ENCODE data around the gene KCNQ1.

Gene KCNQ1

GRCh38 chr11:2864901-2865300, 420.1 kb downstream of the KCNQ1 start:
- Histone ChIP-seq H3K4me3 (ENCODE audit: insufficient read depth, low read length, poor library complexity, severe bottlenecking) (no peak overlapping the region), H4K20me1 (ENCODE audit: low read depth, low read length) (no peaks in the 10 kb centered on the region), H3F3A (ENCODE audit: insufficient read depth) (no peaks in the 10 kb centered on the region), H3K9ac (ENCODE audit: low read length) (no peak overlapping the region), H3K79me2 (ENCODE audit: insufficient read depth, low read length) (no peaks in the 10 kb centered on the region), H3K9me2 (replicated peaks; ENCODE audit: insufficient read depth, low read length) (no peaks in the 10 kb centered on the region), H3K27ac (ENCODE audit: low read depth, low read length) (no peak overlapping the region), H3K27me3 (ENCODE audit: low read length) (no peaks in the 10 kb centered on the region), H3K4me2 (ENCODE audit: low read depth, low read length, poor library complexity, severe bottlenecking) (no peak overlapping the region), H3K9me3 (ENCODE audit: insufficient read depth, low read length) (no peaks in the 10 kb centered on the region), H2AFZ (ENCODE audit: low read depth, low read length, severe bottlenecking) (no peak overlapping the region), H3K36me3 (ENCODE audit: low read length) (no peaks in the 10 kb centered on the region)
- TF ChIP-seq EZH2phosphoT487 (conservative IDR thresholded peaks at IDR 0.05; ENCODE audit: low read length) (no peak), CTCF (IDR thresholded peaks at IDR 0.05; ENCODE audit: insufficient read depth, low read length, poor library complexity, severe bottlenecking) (no peak)

- H3K27me3 ChIP-seq (ENCODE audit: low read length): no peaks in the 10 kb centered on the region
- H3F3A ChIP-seq (ENCODE audit: insufficient read depth): no peaks in the 10 kb centered on the region
- no peak overlapping the region for H3K27ac ChIP-seq (ENCODE audit: low read depth, low read length)
- no peak overlapping the region for H3K4me2 ChIP-seq (ENCODE audit: low read depth, low read length, poor library complexity, severe bottlenecking)
- no peaks in the 10 kb centered on the region for H4K20me1 ChIP-seq (ENCODE audit: low read depth, low read length)
- no peak overlapping the region for H2AFZ ChIP-seq (ENCODE audit: low read depth, low read length, severe bottlenecking)
- H3K4me3 ChIP-seq (ENCODE audit: insufficient read depth, low read length, poor library complexity, severe bottlenecking): no peak overlapping the region
- no peaks in the 10 kb centered on the region for H3K79me2 ChIP-seq (ENCODE audit: insufficient read depth, low read length)
- TF ChIP-seq EZH2phosphoT487 (conservative IDR thresholded peaks at IDR 0.05; ENCODE audit: low read length): no peak
- TF ChIP-seq CTCF (IDR thresholded peaks at IDR 0.05; ENCODE audit: insufficient read depth, low read length, poor library complexity, severe bottlenecking): no peak
- no peaks in the 10 kb centered on the region for H3K36me3 ChIP-seq (ENCODE audit: low read length)
- no peak overlapping the region for H3K9ac ChIP-seq (ENCODE audit: low read length)
- H3K9me3 ChIP-seq (ENCODE audit: insufficient read depth, low read length): no peaks in the 10 kb centered on the region
- H3K9me2 ChIP-seq (replicated peaks; ENCODE audit: insufficient read depth, low read length): no peaks in the 10 kb centered on the region
Measured at GRCh38 chr11:2865922-2866577, 421.2 kb downstream of the KCNQ1 start.

- no peaks in the 10 kb centered on the region for H3K27me3 ChIP-seq (ENCODE audit: low read length)
Measured at GRCh38 chr11:2867142-2867541, 422.3 kb downstream of the KCNQ1 start.

More at GRCh38 chr11:2867142-2867541, 422.3 kb downstream of the KCNQ1 start:
- Histone ChIP-seq H3K4me2 (ENCODE audit: low read depth, low read length, poor library complexity, severe bottlenecking) (no peak overlapping the region), H3K79me2 (ENCODE audit: insufficient read depth, low read length) (no peaks in the 10 kb centered on the region), H3F3A (ENCODE audit: insufficient read depth) (no peaks in the 10 kb centered on the region), H3K9me2 (replicated peaks; ENCODE audit: insufficient read depth, low read length) (no peaks in the 10 kb centered on the region), H2AFZ (ENCODE audit: low read depth, low read length, severe bottlenecking) (no peak overlapping the region), H3K36me3 (ENCODE audit: low read length) (no peaks in the 10 kb centered on the region), H4K20me1 (ENCODE audit: low read depth, low read length) (no peaks in the 10 kb centered on the region), H3K4me3 (ENCODE audit: insufficient read depth, low read length, poor library complexity, severe bottlenecking) (no peak overlapping the region), H3K27ac (ENCODE audit: low read depth, low read length) (no peak overlapping the region), H3K9ac (ENCODE audit: low read length) (no peak overlapping the region), H3K9me3 (ENCODE audit: insufficient read depth, low read length) (no peaks in the 10 kb centered on the region)
- TF ChIP-seq EZH2phosphoT487 (conservative IDR thresholded peaks at IDR 0.05; ENCODE audit: low read length): no peak
- no peak for TF ChIP-seq CTCF (IDR thresholded peaks at IDR 0.05; ENCODE audit: insufficient read depth, low read length, poor library complexity, severe bottlenecking)
